Measurements from ENCODE around the gene SLIT3.
A peak's percentile ranks its signal among the peaks of the same experiment; 100 is the strongest.

SLIT3 gene

GRCh38 chr5:169263591-169263990 is 37.3 kb downstream of the SLIT3 start:
- DNase-seq: no peak

- no peak for DNase-seq
Observed at GRCh38 chr5:169260896-169261569, 39.9 kb downstream of the SLIT3 start.

GRCh38 chr5:169258372-169259000 is 42.5 kb downstream of the SLIT3 start:
- DNase-seq: peak; percentile 83

GRCh38 chr5:169256191-169256590 is 44.7 kb downstream of the SLIT3 start:
- no peak for DNase-seq

GRCh38 chr5:169253071-169253470 is 47.9 kb downstream of the SLIT3 start:
- no peak for DNase-seq

DNA sequence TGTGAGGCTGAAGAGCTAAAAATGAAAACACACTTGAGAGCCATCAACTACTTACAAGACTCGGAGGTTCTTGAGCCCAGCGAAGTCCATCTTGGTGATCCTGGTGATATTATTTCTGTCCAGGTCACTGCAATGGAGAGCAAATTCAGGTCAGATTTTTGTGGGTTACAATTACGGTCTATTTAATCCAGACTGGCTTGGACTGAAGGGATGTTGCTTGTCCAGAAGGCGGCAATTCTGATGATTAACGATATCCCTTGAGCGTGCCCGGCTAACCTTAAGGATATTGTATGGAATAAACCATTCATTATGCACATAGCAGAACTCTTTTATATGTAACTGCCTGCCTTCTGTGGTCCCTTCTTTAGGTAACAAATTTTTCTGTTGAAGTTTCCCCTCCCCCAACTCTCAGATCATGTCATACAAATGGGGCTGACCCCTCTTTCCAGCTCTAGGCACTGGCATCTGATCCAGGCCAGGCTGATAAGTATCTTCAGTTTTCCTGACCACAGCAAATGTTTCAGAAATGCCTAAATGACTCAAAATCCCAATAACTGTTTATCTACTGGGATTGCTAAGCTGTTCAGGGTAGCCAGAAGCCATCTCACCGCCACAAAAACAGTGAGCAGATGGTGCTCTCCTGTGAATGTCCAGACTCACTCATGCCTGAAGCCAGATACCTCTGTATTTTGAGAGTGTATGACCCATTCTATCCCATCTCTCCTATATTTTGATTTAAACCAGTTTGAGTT is 49.4 kb downstream of the SLIT3 start:
- DNase-seq: peak; percentile 71

- no peak for DNase-seq
Observed at GRCh38 chr5:169250887-169251286, 50.1 kb downstream of the SLIT3 start.

GRCh38 chr5:169248996-169249395 is 51.9 kb downstream of the SLIT3 start:
- DNase-seq: peak; percentile 70

DNA sequence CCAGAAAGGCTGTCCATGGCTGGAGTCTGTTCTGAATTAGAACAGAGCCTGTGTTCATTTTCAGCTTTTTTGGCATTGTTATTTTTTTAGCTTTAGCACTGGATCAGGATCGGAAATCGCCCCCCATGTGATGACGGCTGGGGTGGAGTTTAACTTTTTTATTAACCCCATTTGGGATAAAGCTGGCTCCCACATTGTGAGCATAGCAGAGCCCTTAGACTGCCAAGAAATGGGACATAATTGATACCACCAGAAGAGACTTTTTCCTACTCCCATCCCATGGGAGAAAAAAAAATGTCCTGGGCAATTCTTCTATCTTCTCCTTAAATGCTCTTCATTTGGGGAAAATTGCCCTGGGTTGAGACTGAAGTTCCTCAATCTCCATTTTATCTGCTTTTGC is 52.4 kb downstream of the SLIT3 start:
- peak; percentile 86 for DNase-seq

DNA sequence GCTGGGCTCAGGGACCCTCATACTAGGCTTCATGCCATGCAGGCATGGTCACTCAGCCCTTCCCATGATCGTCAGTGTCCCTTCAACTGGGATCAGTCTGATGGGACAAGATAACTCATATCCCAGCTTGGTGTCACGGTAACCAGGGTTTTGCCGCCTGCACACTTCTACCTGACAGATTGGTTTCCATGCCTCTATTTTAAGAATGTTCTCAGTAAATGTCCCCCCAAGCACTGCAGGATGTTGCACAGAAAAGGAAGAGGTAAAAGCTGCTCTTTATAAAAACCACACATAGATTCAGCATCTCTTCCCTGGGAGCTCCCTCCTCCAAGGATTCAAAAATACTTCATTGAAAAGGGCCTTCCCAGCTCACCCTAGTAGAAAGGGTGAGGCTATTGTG is 56.1 kb downstream of the SLIT3 start:
- DNase-seq: no peak

- no peak for DNase-seq
Observed at GRCh38 chr5:169243651-169244422, 57.1 kb downstream of the SLIT3 start.

GRCh38 chr5:169242849-169243186 is 58.1 kb downstream of the SLIT3 start:
- peak; percentile 17 for DNase-seq

- no peak for DNase-seq
Observed at GRCh38 chr5:169242175-169242848, 58.6 kb downstream of the SLIT3 start.

GRCh38 chr5:169229342-169229892 is 71.5 kb downstream of the SLIT3 start:
- DNase-seq: peak; percentile 84

- DNase-seq: no peak
Observed at GRCh38 chr5:169226895-169227294, 74.0 kb downstream of the SLIT3 start.

DNA sequence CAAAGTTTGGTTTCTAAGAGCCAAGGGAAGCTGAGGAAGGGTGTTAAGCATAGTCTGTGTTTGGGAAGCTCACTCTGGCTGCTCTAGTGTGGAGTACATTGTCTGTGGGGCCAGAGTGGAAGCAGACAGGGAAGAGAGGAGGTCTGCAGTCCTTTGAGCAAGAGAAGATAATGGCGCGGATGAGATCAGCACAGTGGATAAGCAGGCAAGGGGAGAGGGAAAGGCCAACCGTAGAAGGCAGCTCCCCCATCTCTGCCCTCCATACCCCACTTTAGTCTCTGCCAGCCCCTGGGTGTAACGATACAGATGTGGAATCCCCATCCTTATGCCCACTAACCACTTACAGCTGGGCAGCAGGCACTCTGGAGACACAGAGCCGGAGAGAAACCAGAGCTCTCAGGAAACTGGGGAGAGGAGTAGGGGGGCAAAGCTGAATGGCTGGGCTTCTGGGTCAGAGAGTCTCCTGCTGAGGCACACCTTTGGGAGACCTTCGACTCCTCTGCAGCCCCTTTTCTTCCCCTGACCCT is 75.0 kb downstream of the SLIT3 start:
- DNase-seq: no peak

DNA sequence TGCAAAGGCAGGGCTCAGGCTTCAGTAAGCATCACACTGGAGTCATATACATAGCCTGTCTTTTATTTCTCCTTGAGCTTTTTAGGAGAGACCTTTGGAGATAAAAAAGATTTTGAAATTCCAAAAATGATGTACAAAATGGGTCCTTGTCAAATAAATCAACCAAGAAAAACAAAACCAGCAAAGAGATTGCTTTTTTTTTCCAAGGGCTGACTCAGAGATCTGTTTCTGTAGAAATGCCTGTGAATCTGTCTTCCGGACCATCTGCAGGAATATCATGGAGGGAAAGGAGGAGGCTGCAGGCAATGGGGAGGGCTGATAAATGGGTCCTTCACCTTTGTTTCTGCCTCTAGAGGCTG is 77.4 kb downstream of the SLIT3 start:
- DNase-seq: peak; percentile 80

DNA sequence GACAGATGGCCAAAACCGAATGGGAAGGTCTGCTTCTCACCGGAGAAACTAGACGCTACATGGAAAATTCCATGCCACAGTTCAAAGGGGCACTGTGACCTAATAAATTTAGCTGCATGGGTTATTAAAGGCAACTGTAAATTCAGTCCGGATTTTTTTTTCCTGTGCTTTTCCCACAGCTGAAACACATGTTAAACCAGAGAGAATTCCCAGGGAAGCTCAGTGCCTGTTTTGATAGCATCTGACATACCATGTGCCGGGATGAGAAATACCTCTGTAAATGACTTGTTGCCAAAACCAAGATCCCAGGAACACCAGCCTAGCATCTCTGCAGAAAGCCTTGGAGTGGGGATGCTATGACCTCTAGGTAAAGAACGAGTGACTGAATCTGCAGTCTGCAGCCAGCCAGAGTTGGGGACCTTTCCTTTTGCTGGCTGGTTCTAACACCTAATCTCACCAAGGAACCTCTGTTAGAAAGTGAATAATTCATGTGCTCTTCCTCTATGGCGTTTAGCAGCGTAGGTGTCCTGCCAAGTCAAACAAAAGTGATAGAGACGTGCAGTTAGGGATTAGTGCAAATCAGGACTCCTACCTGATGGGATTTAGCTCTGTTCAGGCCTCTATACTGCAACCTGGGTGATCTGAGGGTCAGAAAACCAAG is 77.9 kb downstream of the SLIT3 start:
- DNase-seq: peak; percentile 52

- DNase-seq: no peak
Observed at GRCh38 chr5:169221519-169221918, 79.4 kb downstream of the SLIT3 start.

GRCh38 chr5:169219961-169220360 is 81.0 kb downstream of the SLIT3 start:
- DNase-seq: no peak

GRCh38 chr5:169219351-169219750 is 81.6 kb downstream of the SLIT3 start:
- DNase-seq: no peak

Measured in fibroblast of skin of abdomen (primary cell).